ENCODE data around the gene ELK3. TPM values are rescaled to one million over a fixed set of nuclear protein-coding genes. Genes with fewer than 3 reads are reported as not detected.

The ELK3 gene
- polyA plus RNA-seq, 2 of the 4 experiments (the other 2 are of a cell fraction) = 33.1 to 38.6 TPM

GRCh38 chr12:96302687-96303310 is 108.6 kb downstream of the ELK3 start:
- WGBS (ENCODE audit: missing lambda C conversion rate) = 80% methylated on average over 2 of the region's 2 CpGs
- ATAC-seq = no peak
- POLR2A ChIA-PET = no interaction called here

GRCh38 chr12:96303653-96304052 is 109.5 kb downstream of the ELK3 start:
- CTCF ChIA-PET = interaction anchor here (1.0 kb wide), 1 partner anchor 97 kb away, joined by 3 read pairs; the partner anchor contains the start of gene CDK17
- DNase-seq (ENCODE audit: low read depth in 1 of 2, low spot score in 1 of 2) = no peak

More at GRCh38 chr12:96302687-96303310, 108.6 kb downstream of the ELK3 start:
- H3K27ac ChIP-seq = no peak overlapping the region
- no peak overlapping the region for H3K4me3 ChIP-seq
- FAIRE-seq (no peak), DNase-seq (ENCODE audit: low read depth in 1 of 2, low spot score in 1 of 2) (no peak)
- CTCF ChIA-PET = interaction anchor here (0.6 to 1.0 kb wide), 2 partner anchors 12 to 97 kb away, joined by 3 to 4 read pairs; partner anchors contain the start of gene CDK17
- no peak overlapping the region for H3K4me2 ChIP-seq
- no peaks in the 10 kb centered on the region for H3K9me3 ChIP-seq
- H3K4me1 ChIP-seq = peaks cover 25% of the 10 kb centered on the region; the same call in 2 of the 3 replicates
- TF ChIP-seq HDAC2 (IDR thresholded peaks at IDR 0.05) (no peak), FOSL2 (IDR thresholded peaks at IDR 0.05) (no peak), FOSL2 (CRISPR knock-in tag; IDR thresholded peaks at IDR 0.05) (no peak), BCL3 (IDR thresholded peaks at IDR 0.05) (no peak), POLR2A (IDR thresholded peaks at IDR 0.05; ENCODE audit: low read length) (no peak), REST (IDR thresholded peaks at IDR 0.05) (no peak), HOXA7 (CRISPR knock-in tag; IDR thresholded peaks at IDR 0.05) (no peak), MAFK (IDR thresholded peaks at IDR 0.05; ENCODE audit: partially characterized antibody) (no peak), TP53 (CRISPR knock-in tag; IDR thresholded peaks at IDR 0.05) (no peak), MYC (IDR thresholded peaks at IDR 0.05; ENCODE audit: borderline replicate concordance, low read length) (no peak), HOXB5 (CRISPR knock-in tag; IDR thresholded peaks at IDR 0.05) (no peak), CHD2 (IDR thresholded peaks at IDR 0.05; ENCODE audit: low read length, partially characterized antibody) (no peak), NPAS2 (CRISPR knock-in tag; IDR thresholded peaks at IDR 0.05; ENCODE audit: borderline replicate concordance) (no peak), ZC3H11A (IDR thresholded peaks at IDR 0.05) (no peak), MAZ (IDR thresholded peaks at IDR 0.05; ENCODE audit: borderline replicate concordance, low read depth, low read length) (no peak)
- TF ChIP-seq, protein P1, sequence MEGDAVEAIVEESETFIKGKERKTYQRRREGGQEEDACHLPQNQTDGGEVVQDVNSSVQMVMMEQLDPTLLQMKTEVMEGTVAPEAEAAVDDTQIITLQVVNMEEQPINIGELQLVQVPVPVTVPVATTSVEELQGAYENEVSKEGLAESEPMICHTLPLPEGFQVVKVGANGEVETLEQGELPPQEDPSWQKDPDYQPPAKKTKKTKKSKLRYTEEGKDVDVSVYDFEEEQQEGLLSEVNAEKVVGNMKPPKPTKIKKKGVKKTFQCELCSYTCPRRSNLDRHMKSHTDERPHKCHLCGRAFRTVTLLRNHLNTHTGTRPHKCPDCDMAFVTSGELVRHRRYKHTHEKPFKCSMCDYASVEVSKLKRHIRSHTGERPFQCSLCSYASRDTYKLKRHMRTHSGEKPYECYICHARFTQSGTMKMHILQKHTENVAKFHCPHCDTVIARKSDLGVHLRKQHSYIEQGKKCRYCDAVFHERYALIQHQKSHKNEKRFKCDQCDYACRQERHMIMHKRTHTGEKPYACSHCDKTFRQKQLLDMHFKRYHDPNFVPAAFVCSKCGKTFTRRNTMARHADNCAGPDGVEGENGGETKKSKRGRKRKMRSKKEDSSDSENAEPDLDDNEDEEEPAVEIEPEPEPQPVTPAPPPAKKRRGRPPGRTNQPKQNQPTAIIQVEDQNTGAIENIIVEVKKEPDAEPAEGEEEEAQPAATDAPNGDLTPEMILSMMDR (IDR thresholded peaks at IDR 0.05) = no peak

DNA sequence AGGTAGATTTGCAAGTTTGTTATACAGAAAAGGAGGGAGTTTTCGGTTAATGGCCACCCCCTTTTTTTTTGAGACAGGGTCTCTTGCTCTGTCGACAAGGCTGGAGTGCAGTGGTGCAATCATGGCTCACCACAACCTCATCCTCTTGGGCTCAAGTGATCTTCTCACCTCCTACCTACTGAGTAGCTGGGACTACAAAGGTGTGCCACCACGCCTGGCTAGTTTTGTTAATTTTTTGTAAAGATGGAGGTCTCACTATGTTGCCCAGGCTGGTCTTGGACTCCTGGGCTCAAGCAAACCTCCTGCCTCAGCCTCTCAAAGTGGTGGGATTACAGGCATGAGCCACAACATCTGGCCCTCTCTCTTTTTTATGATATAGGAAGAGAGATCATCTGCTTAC is 111.5 kb downstream of the ELK3 start:
- CTCF ChIA-PET = no interaction called here
- H3K9me3 ChIP-seq = no peaks in the 10 kb centered on the region
- WGBS (ENCODE audit: missing lambda C conversion rate) = 97% methylated on average over 3 of the region's 3 CpGs
- FAIRE-seq (no peak), ATAC-seq (no peak), DNase-seq (ENCODE audit: low read depth in 1 of 2, low spot score in 1 of 2) (no peak)
- no peak overlapping the region for H3K4me3 ChIP-seq
- peaks cover 19% of the 10 kb centered on the region; the same call in 2 of the 3 replicates for H3K4me1 ChIP-seq
- no peak overlapping the region for H3K4me2 ChIP-seq
- POLR2A ChIA-PET = no interaction called here
- no peak overlapping the region for H3K27ac ChIP-seq
- TF ChIP-seq RCOR1 (IDR thresholded peaks at IDR 0.05; ENCODE audit: low read depth, low read length) (no peak), EP300 (IDR thresholded peaks at IDR 0.05) (no peak), HOXA7 (CRISPR knock-in tag; IDR thresholded peaks at IDR 0.05) (no peak), HMGXB4 (CRISPR knock-in tag; IDR thresholded peaks at IDR 0.05; ENCODE audit: borderline replicate concordance) (no peak), ZNF302 (CRISPR knock-in tag; IDR thresholded peaks at IDR 0.05) (no peak), FOSL2 (IDR thresholded peaks at IDR 0.05) (no peak), FOSL2 (CRISPR knock-in tag; IDR thresholded peaks at IDR 0.05) (no peak), RFX5 (IDR thresholded peaks at IDR 0.05) (no peak)
- TF ChIP-seq, protein P1 (IDR thresholded peaks at IDR 0.05) = no peak
- TF ChIP-seq, protein P2, sequence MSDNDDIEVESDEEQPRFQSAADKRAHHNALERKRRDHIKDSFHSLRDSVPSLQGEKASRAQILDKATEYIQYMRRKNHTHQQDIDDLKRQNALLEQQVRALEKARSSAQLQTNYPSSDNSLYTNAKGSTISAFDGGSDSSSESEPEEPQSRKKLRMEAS (IDR thresholded peaks at IDR 0.05) = no peak

More at GRCh38 chr12:96303653-96304052, 109.5 kb downstream of the ELK3 start:
- FAIRE-seq = no peak
- Histone ChIP-seq H3K27ac (no peak overlapping the region), H3K4me1 (peaks cover 25% of the 10 kb centered on the region; the same call in 2 of the 3 replicates), H3K4me3 (no peak overlapping the region), H3K4me2 (no peak overlapping the region), H3K9me3 (no peaks in the 10 kb centered on the region)
- no peak for TF ChIP-seq HDAC2 (IDR thresholded peaks at IDR 0.05)
- ATAC-seq = no peak
- POLR2A ChIA-PET = no interaction called here

Measured in A549 (cell line).